Measurements from ENCODE around the gene CAMTA2.

GRCh38 chr17:4950075-4950745 is 37.3 kb downstream of the CAMTA2 start:
- TF ChIP-seq CTCF (IDR thresholded peaks at IDR 0.05; ENCODE audit: low read length) = no peak
- TF ChIP-seq EZH2 (optimal IDR thresholded peaks at IDR 0.05; ENCODE audit: low read depth, low read length) = no peak
- TF ChIP-seq EZH2phosphoT487 (IDR thresholded peaks at IDR 0.05; ENCODE audit: low read length) = no peak
